NCI-H446 (cell line): Measurements from ENCODE around the gene RPUSD1.
"Not testable (repeated sequence)": the region's sequence is repeated elsewhere in the genome, so short reads cannot be mapped to it uniquely, and the experiment has no call there.

Experiments
- DNase-seq, 2 experiments: peaks; one replicate each; lab custom pipeline; 2025; lab: John Stamatoyannopoulos, UW

RPUSD1 gene

DNA sequence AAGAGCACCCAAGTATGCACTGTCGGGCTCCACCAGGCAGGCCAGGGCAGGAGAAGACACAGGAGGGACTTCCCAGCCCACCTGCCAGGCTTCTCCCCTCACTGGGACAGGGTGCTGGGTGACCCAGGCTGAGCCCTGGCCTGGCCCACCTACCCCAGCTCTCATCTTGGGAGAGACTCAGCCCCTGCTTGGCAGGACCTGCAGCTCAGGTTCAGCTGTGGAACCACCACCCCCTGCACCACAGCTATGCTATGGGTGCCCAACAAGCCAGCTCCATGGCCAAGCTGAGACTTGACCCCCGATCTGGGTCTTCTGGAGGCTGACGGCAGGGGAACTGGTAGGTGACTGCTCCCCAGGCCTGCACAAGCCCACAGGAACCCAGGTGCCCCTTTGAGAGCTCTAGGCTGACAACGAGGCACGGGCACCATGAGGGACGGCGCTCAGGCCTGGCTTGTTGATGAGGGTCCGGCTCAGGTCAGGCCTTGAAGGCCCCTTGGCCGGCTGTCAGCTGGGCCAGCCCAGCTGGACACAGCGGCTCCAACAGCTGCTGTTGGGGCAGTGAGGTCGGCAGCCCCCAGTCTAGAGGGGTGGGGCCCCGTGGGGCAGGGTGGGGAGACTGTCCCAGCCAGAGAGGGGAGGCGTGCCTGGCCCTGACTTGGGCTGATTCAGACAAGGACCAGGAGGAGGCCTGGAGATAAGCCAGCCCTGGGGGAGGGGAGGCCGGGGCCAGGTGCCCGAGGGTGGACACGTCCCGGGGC lies 4.6 kb downstream of the RPUSD1 start:
- no peak for DNase-seq

DNA sequence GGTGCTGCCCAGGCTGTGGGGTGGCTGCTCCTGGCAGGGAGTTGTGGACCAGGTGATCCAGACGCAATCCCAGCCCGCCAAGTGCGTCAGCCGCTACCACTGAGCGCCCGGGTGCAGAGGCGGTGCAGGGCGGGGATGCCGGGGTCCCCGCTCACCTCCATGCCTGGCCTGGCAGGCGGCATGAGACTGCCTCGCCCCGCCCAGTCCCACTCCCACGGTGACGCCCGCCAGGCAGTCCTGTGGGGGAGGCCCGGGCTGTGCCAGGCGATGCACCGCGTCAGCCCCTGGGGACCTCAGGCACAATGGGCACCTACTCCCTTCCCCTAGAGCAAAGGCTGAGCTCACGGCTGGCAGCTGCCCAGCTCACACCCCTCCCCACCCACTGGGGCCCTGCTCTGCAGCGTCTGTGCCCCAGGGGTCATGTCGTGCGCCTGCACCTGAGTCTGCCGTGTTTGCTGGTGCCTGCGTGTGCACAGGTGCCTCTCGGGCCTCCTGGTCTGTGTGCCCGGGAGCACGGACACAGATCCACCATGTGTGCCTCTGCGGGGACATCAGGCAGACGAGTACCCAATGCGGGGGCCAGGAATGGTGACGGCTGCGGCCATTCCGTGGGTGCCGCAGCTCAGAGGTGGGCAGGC lies 5.3 kb downstream of the RPUSD1 start:
- no peak for DNase-seq

DNA sequence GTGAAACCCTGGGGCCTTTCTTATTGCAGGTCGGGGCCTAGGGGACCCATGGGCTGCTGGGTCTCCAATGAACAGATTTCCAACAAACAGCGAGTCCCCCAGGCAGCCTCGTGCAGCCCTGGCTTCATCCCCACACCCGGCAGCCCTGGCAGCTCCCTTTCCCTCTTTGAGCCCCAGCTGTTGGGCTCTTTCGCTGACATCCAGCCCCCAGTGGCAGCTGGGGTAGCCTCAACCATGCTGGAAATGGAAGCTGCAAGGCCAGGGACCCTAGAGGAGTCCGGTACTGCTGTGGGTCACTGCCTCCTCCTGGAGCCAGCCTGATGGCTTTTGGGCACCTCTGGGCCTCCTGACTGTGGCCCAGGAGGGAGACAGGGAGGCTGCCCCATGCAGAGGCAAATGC lies 5.9 kb downstream of the RPUSD1 start:
- DNase-seq: no peak

DNA sequence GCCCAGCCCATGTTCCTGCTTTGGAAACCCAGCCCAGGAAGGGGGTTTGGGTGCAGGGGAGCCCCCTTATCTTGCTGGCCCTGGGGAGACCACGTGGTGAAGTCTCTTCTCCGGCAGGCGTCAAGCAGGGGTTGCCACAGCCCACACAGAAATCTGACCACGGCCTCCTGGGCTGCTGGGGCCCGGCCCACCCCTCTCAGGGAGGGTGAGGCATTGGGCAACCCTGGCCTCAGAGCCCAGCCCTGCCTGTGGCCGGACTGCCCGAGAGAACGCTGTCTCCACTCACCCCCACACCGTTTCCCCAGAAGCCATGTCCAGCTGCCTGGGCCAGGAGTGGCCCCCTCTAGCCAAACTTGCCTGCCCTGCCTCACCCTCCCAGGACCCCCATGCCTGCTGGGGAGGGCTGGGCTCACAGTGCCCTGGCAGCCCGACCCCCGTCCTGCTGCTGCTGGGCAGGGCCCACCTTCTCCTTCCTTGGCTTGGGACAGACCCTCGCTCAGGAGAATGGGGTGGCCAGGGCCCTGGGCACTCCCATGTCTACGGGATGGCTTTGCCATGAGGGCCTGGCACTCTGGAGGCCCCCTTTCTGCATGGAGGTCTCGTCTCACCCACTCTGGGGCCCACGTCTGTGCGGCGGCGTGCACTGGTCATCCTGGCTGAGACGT lies 6.7 kb downstream of the RPUSD1 start:
- DNase-seq: no peak

DNA sequence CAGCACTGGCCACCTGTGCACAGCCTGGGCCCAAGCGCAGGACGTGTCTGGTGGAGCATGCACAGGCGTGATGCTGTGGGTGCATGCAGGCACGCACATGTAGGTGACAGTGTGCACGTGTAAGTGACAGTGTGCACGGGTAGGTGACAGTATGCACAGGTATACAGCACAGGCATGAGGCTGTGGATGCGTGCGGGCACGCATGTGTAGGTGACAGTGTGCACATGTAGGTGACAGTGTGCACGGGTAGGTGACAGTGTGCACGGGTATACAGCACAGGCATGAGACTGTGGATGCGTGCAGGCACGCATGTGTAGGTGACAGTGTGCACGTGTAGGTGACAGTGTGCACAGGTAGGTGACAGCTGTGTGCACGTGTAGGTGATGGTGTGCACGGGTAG lies 7.9 kb downstream of the RPUSD1 start:
- DNase-seq: no peak

DNA sequence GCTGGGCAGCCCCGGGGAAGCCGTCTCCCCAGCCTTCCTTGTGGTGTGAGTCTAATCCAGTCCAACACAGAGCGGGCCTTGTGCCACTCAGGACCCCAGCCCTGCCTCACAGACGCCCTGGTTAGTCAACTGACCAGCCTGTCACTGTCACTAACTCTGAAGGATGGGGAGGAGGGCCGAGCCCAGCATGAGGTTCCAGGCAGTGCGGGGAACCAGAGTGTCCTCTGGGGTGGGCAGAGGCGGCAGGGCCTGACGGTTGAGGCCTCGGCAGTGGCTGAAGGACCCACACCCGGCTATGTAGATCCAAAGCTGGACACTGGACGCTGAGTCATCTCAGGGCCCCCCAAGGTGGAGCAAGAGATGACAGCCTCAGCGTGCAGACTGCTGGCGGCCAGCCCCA lies 8.6 kb downstream of the RPUSD1 start:
- no peak for DNase-seq

DNA sequence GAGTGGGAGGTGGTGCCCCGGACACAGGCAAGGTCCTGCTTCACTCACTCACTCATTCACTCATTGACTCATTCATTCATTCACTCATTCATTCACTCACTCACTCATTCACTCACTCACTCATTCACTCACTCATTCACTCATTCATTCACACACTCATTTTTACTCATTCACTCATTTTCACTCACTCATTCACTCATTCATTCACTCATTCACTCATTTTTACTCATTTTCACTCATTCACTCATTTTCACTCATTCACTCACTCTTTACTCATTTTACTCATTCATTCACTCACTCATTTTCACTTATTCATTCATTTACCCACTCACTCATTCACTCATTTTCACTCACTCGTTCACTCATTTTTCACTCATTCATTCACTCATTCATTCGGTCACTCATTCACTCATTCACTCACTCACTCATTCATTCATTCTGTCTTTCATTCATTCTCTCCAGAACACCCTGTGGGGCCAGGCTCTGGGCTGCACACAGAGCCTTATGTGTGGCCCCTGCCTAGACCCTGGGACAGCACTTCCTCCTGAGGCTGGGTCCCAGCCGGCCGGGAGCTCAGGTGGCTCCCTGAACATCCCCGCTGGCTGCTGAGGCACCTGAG lies 9.2 kb downstream of the RPUSD1 start:
- no peak for DNase-seq

DNA sequence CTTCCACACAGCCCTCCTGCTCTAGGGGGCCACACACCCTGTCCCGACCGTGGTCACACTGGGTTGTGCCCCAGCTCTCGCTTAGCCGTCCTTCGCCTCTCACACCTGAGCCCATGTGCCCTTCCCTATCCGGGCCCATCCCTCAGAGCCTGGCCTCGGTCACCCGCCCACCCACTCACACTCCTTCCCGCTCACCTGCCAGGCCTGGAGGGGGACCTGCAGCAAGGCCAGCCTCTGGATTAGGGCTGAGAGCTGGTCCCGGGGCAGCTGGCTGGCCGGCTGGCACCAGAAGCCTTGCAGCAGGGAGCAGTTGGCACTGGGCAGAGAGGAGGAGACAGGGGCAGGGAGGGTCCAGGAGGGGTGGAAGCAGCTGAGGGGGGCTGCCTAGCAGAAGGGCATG lies 9.7 kb downstream of the RPUSD1 start:
- DNase-seq: no peak

DNA sequence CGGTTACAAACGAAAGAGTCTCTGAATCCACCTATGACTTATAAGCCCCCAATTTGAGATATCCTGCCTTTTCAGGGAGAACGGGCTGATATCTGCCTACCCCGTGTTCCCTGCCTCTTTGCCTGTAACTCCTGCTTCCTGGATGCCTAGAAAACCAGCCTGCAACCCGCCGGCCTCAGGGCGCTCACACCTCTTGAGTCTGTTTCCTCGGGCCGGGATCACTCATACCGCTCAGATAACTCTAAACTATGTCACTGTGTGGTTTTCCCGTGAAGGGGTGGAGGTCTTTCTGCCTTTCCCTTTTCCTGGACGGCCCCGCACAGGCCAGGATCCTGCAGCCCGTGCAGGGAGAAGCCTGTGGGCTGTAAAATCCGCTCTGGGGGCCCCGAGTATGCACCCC lies 10.4 kb downstream of the RPUSD1 start:
- no peak for DNase-seq

DNA sequence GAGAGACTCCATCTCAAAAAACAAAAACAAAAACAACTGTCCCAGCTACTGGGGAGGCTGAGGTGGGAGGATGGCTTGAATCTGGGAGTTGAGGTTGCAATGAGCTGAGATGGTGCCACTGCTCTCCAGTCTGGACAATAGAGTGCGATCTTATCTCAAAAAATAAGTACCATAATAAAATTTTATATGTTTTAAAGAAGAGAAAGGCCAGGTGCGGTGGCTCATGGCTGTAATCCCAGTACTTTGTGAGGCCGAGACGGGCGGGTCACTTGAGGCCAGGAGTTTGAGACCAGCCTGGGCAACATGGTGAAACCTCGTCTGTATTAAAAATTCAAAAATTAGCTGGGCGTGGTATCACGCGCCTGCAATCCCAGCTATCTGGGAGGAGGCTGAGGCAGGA lies 11.4 kb downstream of the RPUSD1 start:
- no peak for DNase-seq

DNA sequence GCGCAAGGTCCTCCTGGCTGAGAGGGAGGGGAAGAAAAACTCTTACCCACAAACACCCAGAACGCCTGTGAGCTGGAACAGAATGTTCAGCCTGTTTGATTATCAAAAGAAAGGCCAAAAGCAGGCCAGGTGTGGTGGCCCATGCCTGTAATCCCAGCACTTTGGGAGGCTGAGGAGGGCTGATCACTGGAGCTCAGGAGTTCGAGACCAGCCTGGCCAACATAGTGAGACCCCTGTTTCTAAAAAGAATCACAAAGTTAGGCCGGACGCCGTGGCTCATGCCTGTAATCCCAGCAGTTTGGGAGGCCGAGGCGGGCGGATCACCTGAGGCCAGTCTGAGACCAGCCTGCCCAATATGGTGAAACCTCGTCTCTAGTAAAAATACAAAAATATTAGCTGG lies 11.9 kb downstream of the RPUSD1 start:
- DNase-seq: not testable (repeated sequence)

DNA sequence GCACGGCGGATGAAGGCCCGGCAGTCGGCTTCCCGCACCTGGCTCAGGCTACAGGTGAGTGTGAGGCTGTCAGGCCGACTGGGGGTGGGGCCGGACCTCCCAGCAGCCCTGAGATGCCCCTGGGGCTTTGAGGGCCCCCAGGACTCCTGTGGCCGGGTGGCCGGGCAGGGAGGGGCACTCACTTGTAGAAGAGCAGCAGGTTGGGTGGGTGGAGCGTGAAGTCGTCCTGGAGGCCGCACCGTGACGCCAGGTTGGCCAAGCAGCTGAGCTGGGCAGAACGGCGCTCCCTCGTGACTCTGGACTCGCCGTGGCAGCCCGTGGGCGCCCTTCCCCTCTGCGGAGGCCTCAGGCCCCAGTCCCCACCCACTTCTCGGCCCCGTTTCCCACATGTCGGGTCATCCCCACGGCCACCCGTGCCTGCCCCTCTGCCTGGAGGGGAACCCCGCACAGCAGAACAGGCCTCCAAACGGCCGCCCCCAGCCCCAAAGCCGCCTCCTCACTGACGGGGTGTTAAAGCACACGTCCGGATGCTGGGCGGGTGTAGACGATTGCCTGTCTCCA lies 12.9 kb downstream of the RPUSD1 start:
- DNase-seq: no peak

DNA sequence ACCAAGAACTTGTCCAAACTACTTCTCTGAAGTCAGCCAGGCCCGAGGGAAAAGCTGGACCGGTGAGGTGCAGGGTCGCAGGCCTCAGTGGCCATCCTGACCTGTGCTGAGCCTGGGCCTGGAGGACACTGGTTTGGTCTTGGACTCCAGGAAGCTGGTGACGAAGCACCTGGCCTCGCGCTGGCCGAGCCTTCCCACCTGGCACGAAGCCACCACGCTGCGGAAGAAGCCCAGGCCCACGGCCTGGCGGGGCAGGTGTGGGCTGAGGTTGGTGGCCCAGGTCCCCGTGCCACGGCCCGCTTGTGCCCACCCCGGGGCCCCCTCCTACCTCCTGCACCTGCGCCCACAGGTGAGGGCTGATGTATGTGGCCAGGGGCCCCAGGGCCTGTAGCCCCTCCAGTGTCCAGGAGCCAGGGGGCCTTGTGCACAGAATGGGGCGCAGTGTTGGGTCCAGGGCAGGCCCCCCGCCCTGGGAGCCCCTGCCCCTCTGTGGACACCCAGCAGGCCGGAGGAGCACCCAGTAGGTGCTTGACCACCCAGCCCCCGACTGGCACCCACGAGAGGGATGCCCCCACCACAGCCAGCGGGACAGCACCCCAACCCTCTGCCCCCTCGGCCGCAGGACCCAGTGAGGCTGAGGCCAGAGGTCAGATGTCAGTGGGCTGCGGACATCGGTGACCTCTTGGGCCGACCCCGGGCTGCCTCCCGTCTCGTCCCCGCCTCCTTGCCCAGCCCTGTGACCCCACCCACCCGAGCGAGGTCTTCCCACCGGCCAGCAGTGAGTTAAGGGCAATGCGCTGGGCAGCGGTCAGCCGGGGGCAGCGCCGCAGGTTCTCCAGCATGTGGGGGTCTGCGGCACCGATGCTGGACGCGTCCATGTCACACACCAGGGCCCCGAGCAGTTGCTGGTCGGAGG lies 13.8 kb downstream of the RPUSD1 start:
- DNase-seq: no peak

DNA sequence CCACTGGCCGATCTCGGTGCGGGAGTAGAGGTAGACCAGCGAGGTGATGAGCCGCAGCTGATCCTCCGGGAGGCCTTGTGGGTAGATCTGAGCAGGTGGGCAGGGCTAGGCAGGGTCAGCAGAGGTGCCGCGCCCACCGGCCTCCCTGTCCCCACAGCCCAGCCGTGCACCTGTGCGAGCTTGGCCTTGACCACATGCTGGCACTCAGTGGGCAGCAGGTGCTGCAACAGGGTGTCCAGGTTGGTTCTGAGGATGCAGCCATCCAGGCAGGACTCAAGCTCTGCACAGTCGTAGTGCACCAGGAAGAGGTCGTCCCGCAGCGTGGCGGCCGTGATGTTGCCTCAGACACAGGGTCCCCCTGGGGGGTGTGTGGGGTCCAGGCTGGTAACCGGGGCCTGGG lies 15.2 kb downstream of the RPUSD1 start:
- no peak for DNase-seq

DNA sequence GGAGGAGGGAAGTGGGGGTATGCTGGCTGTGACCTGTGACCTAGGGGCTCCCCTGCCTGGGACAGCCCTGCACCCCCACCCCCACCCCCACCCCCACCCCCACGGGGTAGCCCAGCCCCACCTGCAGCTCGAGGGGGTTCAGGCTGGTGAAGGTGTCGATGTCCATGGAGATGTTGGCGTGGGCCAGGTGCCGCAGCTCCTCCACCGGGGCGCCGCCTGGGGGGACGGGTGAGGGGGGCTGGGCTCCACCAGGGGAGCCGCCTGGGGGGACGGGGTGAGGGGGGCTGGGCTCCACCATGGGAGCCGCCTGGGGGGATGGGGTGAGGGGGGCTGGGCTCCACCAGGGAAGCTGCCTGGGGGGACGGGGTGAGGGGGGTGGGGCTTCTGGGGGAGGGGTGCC lies 17.8 kb downstream of the RPUSD1 start:
- DNase-seq: no peak

DNA sequence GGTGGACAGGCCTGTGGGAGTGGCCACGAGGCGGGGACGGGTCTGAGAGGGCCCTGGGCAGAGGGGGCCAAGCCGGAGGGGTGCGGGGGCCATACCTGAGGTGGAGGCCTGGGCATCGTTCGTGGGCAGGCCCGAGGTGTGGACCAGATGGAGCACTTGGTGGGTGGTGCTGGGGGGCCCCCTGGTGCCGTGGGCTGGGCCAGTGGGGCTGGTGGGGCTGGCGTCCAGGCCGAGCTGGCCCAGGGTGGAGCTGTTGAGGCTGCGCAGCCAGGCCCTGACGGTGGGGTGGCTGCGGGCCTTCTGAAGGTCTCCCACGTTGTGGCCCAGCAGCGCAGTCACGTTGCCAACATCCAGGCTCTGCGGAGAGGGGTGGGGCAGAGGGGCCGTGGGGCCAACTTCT lies 18.2 kb downstream of the RPUSD1 start:
- no peak for DNase-seq

DNA sequence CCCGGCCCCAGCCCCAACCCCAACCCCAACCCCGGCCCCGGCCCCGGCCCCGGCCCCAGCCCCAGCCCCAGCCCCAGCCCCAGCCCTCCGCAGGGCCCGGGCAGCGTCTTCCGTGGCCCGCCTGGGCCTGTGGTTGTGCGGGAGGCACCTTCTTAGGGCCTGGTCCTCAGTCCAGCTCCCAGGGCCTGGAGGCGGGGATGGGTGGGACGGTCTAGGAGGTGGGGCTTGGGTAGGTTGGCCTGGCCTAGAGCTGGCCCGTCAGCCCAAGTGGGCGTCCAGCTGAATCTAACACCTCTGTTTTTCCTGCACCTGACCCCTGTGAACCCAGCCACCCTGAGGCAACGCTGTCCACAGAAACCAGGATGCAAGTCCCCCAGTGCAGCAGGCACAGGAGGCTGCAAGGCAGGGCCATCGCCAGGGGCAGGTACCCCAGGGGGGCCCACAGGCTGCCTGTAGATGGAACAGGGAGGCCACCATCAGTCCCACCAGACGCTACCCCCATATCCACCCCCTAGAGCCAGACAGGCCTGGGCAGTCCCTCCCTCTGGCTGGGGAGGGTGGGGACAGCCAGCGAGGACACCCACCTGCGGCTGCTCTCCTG lies 18.9 kb downstream of the RPUSD1 start:
- DNase-seq: no peak

DNA sequence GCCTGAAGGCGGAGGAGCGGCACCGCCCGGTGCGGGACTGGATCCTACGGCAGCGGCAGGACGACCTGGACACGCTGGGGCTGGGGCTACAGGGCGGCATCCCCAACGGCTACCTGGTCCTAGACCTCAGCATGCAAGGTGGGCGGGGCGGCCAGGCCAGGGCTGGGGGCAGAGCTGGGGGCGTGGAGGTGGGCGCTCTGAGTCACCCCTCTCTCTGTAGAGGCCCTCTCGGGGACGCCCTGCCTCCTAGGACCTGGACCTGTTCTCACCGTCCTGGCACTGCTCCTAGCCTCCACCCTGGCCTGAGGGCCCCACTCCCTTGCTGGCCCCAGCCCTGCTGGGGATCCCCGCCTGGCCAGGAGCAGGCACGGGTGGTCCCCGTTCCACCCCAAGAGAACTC lies 19.8 kb downstream of the RPUSD1 start:
- DNase-seq: no peak

DNA sequence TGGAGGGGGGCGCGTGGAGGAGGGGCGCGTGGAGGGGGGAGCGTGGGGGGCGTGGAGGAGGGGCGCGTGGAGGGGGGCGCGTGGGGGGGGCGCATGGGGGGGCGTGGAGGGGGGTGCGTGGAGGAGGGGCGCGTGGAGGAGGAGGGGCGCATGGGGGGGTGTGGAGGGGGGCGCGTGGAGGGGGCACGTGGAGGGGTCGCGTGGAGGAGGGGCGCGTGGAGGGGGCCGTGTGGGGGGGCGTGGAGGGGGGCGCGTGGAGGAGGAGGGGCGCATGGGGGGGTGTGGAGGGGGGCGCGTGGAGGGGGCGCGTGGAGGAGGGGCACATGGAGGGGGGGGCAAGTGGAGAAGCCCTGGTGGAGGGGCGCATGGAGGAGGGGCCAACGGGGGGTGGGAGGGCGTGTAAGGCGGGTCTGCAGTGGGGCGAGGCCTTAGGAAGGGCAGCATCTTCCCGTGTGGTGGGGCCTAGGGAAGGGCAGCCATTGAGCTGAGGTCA lies 20.4 kb downstream of the RPUSD1 start:
- no peak for DNase-seq

DNA sequence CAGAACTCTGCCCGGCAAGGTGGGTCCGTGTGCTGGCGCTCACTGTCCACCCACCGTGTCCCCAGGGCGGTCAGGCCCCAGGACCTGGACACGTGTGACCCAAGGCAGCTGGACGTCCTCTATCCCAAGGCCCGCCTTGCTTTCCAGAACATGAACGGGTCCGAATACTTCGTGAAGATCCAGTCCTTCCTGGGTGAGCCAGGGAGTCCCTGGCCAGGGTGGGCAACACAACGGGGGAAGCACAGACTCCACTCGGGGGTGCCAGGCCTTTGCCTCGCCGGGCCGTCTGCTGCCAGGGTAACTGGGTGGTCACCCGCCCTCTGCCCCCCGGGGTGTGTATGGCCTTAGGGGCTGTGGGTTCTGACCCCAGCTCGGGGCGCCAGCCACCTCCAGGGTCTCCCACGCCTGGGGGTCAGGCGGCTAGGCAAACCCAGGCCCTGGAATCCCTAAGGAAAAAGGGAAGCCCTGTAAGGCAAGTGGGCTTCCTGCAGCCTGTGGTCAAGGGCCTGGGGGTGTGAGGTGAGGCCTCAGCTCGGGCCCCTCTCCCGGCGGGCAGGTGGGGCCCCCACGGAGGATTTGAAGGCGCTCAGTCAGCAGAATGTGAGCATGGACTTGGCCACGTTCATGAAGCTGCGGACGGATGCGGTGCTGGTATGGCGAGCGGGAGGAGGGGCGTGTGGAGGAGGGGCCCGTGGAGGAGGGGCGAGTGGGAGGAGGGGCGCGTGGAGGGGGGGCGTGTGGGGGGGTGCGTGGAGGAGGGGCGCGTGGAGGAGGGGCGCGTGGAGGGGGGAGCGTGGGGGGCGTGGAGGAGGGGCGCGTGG lies 21.2 kb downstream of the RPUSD1 start:
- no peak for DNase-seq
